Left cardiac atrium (tissue), 4 donors: ENCODE data around the gene SCUBE1. TPM values are rescaled to one million over a fixed set of nuclear protein-coding genes. Genes with fewer than 3 reads are reported as not detected.
A peak's percentile ranks its signal among the peaks of the same experiment; 100 is the strongest.

Experiments
- ATAC-seq, 2 donors: fragments of 200-7000 bp; cut with Tn5 transposase; one replicate each; pipeline ENCODE4 v1.9.1; 2020; ENCODE audit warnings: mild to moderate bottlenecking in 2 of 2, moderate library complexity in 2 of 2
- DNase-seq: peaks from one replicate; pipeline ENCODE4 v3.0.0-alpha.2; 2020
- intact Hi-C, 2 donors: fragments of 100-400 bp; cut with DNase I; formaldehyde crosslinking; loops; one replicate each; pipeline versions ENCODE4 v1.14.1 to v1.15.1; 2022 to 2023
- total RNA-seq, 2 donors: library from RNA; stranded (reverse); fragmentation: NEBNext Ultra II Directional; extraction: Animal tissue kit (Norgen Biotek cat#: 25700); gene quantifications; one replicate each; pipeline ENCODE4 v1.2.1, GENCODE V29; 2021
- donor health status: DM: no; HTN: yes; CAD: no.
- donor health status: DM: no; HTN: yes; CAD: no; lungs with severe emphysema.
- donor health status: DM: yes; HTN: yes; CAD: no.
- donor health status: Dilated cardiomyopathy.

The SCUBE1 gene
- total RNA-seq, 2 donors from 2014 or later = 0.97 to 3.3 TPM

- intact Hi-C loops = no loop called here
- no peak for ATAC-seq
- DNase-seq = no peak
These were observed 126.4 kb downstream of the SCUBE1 start for GRCh38 chr22:43216738-43217137.

- ATAC-seq (no peak), DNase-seq (no peak)
- intact Hi-C loops = no loop called here
These were observed 129.2 kb downstream of the SCUBE1 start for GRCh38 chr22:43213962-43214361.

DNA sequence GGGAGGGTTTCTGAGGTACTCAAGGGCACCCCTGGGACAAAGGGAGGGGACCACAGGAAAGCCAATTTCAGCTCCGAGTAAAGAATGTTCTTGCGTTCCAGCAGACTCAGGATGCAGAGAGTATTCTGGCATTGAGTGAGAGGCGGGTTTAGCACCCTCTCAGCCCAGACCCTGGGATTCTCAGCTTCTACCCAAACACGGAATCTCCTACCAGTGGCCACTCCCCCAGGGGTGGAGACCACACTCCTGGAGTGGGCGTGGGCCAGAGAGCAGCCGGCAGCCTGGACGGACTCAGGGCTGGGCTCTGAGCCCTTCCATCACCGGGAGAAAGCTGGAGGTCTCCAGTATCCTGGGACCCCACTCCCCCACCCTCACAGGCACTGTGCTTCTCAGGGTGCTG lies 130.1 kb downstream of the SCUBE1 start:
- ATAC-seq (peak; percentile 65 to 74), DNase-seq (no peak)
- intact Hi-C loops = no loop called here

DNA sequence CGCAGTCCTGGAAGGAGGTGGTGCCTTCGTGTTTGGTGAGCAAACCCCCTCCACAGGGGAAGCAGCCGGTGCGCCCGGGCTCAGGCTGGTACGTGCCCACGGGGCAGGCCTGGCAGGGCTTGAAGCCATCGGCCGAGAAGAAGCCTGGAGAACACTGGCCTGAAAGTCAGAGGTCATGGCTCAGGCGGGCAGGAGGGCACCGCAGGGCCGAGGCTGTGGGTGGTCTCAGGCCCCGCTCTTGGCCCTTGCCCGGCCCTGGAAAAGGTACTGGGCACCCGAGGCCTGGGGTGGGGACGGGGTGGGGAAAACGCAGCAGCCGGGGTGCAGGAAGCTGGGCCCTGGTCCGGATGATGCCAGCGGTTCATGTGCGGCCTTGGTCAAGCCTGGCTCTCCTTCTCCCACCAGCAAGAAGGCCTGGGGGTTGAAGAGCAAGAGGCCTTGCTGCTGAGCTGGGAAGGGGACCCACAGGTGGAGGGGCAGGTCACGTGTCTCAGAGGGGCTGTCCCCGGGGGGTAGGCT lies 130.7 kb downstream of the SCUBE1 start:
- intact Hi-C loops = no loop called here
- no peak for ATAC-seq
- no peak for DNase-seq

- no peak for ATAC-seq
- no peak for DNase-seq
- intact Hi-C loops = no loop called here
These were observed 131.2 kb downstream of the SCUBE1 start for GRCh38 chr22:43211941-43212433.

DNA sequence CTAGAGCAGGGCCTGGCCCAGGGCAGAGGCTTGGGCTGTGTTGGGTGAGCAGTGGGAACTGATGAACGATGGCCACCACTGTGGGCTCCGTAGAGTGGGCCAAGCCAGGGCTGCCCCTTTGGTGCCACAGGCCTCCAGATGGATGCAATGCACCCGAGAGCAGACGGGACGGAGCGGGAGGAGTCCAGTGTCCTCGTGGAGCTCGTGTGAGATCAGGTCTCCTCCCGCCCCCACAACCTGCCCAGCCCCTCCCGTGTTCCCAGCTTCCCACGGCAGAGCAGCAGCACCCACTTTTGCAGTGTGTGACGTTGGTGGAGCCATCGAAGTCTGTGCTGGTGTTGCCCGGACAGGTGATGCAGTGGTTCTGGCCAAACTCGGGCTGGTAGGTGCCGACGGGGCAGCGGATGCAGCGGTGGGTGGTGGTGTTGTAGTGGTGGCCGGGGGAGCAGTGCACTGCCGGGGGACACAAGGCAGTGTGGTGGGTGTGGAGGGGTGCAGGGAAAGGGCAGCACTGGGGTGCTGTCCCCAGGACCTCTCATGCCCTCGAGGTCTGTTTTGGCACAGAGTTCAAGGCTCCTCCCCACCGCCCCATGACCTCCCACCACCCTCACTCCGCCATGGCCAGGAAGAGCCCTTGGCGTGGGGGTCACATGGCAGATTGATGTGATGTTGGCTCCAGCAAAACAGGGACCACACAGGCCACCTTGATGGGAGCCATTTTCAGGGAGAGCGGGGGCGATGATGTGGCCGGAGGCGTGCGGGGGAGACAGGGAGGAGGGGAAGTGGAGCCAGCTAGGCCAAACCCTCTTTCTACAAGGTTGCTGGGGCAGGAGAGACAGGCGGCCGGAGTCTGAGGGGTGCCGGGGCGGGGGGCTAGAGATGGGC lies 132.3 kb downstream of the SCUBE1 start:
- intact Hi-C loops = no loop called here
- ATAC-seq (no peak), DNase-seq (no peak)

DNA sequence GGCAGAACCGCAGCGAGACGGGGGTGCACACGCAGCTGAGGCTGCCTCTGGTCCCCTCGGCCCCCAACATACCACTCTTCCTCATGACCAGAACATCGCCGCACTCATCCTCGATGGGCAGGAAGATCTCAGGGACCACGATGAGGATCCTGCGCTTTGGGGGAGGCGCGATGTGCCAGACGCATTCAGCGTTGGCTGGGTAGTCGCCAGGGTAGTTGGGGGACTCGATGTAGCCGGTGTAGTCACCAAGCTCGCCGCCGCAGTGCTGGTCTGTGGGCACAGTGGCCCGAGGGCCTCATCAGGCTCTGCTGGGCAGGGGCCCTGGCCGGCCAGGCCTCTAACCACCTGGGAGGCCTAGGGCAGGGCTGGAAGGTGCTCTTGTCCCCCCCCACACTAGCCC lies 133.2 kb downstream of the SCUBE1 start:
- intact Hi-C loops = no loop called here
- ATAC-seq = no peak
- DNase-seq = no peak

GRCh38 chr22:43209523-43209890 lies 133.7 kb downstream of the SCUBE1 start:
- no peak for DNase-seq
- no peak for ATAC-seq
- intact Hi-C loops = no loop called here

DNA sequence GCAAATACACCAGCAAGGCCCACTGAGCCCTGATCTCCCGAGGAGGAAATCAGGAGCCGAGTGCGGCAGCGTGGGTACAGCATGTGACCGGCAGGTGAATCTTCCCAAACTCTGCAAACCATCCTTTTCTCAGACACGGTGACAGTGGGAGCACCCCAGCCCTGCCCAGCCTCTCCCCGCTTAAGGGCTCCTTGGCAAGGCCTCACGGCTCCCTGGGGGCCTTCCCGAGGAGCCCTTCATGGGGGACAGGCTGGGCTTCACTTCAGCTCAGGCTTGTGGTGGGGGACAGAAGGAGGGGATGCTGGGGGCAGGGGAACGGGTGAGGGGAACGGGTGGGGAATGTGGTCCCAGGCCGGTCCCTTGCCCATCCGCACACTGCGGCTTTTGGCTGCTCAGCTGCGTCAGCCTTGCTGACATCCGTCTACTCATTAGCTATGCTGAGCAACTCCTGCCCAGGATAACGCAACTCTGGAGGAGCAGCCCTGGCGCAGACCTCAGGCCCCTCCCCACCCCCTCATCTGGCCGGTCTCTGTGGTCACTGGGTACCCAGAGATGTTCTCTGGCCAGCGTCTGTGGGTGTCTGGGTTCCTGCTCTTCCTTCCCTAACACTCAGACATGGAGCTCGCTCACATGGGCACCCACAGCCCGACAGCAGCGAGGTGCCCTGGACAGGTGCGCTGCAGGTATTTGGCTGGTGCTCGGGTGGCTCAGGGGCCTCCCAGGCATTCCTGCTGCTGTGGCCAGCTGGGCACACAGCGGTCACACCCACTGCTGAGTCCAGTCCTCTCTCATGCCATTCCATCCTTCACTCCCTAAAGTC lies 134.3 kb downstream of the SCUBE1 start:
- ATAC-seq = no peak
- intact Hi-C loops = no loop called here
- DNase-seq = no peak

DNA sequence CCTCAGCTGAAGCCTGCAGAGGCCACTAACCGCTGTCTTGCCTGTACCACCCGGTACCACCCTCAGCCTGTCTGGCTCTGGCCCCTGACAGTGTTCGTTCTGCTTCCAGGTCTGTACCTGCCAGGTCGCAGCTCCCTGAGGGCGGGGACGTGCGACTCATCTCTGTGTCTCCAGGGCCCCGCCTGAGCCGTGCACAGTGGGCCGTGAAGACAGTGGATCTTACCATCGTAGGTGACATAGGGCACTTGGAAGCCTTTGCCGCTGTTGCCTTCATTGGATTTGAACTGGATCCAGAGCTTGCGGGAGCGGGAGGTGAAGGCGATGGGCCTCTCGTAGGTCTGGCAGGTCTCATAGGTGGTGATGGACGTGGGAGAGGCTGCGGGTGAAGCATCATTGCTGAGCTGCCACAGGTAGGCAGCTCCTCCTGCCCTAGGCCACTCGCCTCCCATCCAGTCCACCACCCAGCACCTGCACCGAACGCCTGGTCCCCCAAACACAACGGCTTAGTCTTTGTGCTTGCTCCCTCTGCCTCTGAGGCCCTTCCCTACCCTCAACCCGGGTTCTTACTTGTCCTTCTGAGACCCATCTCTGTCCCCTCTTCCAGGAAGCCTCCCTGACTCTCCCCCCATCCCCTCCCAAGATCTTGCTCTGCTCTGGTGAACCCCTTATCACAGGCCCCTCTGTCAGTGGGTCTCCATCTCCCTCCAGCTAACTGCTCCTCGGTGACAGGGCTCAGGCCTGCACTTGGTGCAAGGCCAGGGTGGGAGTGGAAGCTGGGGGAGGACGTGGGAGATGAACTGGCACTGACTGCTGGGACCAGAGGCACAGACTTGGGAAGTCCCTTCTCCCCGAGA lies 135.1 kb downstream of the SCUBE1 start:
- no peak for ATAC-seq
- intact Hi-C loops = no loop called here
- DNase-seq = no peak

DNA sequence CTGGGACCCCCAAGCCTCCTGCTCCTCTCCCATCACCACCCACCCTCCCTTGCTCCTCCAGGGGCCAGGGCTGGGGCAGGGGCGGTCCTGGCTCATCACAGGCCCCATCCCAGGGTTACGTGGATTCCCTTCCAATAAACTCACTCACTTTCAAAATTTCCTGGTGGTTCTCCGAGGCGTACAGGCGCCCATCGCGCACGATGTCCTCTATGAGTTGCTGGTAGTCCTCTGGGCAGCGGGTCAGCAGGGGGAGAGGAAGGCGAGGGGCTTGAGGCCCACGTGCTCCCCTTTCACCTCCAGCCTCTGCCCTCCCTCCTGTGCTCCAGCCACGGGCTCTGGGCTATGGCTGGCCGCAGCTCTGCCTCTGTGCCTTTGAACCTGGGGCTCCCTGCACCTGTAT lies 135.8 kb downstream of the SCUBE1 start:
- intact Hi-C loops = no loop called here
- no peak for ATAC-seq
- DNase-seq = no peak

- DNase-seq = no peak
- intact Hi-C loops = no loop called here
These were observed 136.5 kb downstream of the SCUBE1 start for GRCh38 chr22:43206509-43207161.

DNA sequence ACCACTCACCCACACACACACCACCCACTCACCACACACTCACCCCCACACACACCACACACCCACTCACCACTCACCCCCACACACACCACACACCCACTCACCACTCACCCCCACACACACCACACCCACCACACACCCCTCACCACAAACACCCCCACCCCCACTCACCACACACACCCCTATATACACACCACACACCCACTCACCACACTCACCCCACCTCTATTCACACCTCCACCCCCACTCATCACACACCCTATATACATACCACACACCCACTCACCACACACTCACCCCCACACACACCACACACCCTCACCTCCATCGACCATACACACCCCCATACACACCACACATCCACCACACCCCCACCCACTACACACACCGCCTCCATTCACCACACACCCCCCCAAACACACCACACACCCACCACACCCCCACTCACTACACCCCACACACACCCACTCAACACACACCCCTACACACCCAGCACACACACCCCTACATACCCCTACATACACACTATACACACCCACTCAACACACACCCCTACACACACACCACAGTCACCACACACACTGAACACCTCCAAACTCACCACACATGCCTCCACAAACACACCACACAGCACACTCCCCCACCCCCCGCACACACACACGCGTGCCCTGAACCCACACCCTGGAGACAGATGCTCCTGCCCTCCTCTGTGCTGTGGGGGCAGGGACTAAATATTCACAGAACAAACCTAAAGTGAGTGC lies 137.2 kb downstream of the SCUBE1 start:
- ATAC-seq = no peak
- no peak for DNase-seq
- intact Hi-C loops = no loop called here

More at GRCh38 chr22:43206509-43207161, 136.5 kb downstream of the SCUBE1 start:
- no peak for ATAC-seq

DNA sequence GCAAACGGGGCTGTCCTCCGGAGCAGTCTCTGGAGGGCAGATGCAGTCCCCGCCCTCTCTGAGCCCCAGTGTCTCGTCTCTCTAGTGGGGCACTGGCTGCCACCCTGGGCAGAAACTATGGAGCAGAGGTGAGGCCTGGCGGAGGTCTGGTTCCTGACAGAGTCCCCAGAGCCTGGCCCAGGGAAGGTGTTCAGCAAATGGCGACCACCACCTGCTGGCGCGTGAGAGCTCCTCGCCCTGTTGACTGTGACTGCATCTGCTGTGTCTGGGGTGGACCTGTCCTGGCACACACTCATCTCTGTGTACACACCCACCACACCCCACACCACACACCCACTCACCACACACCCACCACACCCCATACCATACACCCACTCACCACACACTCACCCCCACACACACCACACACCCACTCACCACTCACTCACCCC lies 137.9 kb downstream of the SCUBE1 start:
- intact Hi-C loops = no loop called here
- DNase-seq = no peak
- ATAC-seq = no peak

DNA sequence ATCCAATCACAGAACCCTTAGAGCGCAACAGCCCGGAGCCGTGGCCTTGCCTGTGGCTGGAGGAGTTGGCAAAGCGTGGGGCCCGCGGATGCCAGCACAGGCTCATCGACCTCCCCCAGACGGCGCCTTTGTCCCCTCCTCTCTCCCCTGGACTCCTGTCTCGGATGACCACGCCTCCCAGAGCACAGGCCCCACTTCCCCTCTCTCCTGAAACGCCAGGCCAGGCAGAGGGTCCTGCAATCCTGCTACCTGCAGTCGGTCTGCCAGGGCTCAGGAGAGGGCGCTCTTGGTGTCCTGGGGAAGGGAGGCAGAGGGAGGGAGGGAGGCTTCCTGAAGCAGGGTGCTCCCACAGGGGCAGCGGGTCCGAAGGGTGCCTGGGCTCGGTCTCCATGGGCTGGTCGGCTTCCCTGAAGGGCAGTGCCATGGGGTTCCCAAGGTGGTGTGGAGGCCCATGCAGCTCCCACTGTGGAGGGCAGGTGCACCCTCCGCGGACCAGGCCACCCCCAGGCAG lies 139.6 kb downstream of the SCUBE1 start:
- ATAC-seq (no peak), DNase-seq (no peak)
- intact Hi-C loops = no loop called here

GRCh38 chr22:43202756-43203410 lies 140.3 kb downstream of the SCUBE1 start:
- ATAC-seq = no peak
- no peak for DNase-seq
- intact Hi-C loops = no loop called here

- intact Hi-C loops = no loop called here
- ATAC-seq (no peak), DNase-seq (no peak)
These were observed 140.8 kb downstream of the SCUBE1 start for GRCh38 chr22:43202326-43202725.
